OCI-LY7 (cell line): Measurements from ENCODE around the gene ZBED2.

Experiments used
- EZH2phosphoT487 ChIP-seq: fragments of 200-600 bp; sonication (generic); IDR thresholded peaks from 2 replicates; pipeline ENCODE4 v1.6.1; 2018; ENCODE audit warnings: low read depth, borderline replicate concordance, mild to moderate bottlenecking, mixed run types, antibody characterized with exemption, low read length, moderate library complexity, mixed read lengths
- TF ChIP-seq, protein P1 (sequence below): fragments of 200-600 bp; sonication (generic); conservative IDR thresholded peaks from 2 replicates; pipeline ENCODE4 v1.5.1; 2014; ENCODE audit warnings: mild to moderate bottlenecking, antibody characterized with exemption, low read length, moderate library complexity, mixed read lengths

GRCh38 chr3:111603679-111604078 is 8.5 kb upstream of the ZBED2 start:
- TF ChIP-seq, protein P1, sequence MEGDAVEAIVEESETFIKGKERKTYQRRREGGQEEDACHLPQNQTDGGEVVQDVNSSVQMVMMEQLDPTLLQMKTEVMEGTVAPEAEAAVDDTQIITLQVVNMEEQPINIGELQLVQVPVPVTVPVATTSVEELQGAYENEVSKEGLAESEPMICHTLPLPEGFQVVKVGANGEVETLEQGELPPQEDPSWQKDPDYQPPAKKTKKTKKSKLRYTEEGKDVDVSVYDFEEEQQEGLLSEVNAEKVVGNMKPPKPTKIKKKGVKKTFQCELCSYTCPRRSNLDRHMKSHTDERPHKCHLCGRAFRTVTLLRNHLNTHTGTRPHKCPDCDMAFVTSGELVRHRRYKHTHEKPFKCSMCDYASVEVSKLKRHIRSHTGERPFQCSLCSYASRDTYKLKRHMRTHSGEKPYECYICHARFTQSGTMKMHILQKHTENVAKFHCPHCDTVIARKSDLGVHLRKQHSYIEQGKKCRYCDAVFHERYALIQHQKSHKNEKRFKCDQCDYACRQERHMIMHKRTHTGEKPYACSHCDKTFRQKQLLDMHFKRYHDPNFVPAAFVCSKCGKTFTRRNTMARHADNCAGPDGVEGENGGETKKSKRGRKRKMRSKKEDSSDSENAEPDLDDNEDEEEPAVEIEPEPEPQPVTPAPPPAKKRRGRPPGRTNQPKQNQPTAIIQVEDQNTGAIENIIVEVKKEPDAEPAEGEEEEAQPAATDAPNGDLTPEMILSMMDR, result no peak
- no peak for TF ChIP-seq EZH2phosphoT487
